Neural cell (in vitro differentiated cells): Measurements from ENCODE around the gene GGA2. TPM values are rescaled to one million over a fixed set of nuclear protein-coding genes. Genes with fewer than 3 reads are reported as not detected.

Experiments used
- H2AFZ ChIP-seq: fragments of 200-600, 300-800 bp; sonication (generic), shearing (Covaris generic); 2 replicates; pipeline ENCODE4 v1.6.0; 2014; ENCODE audit warnings: low read depth, mild to moderate bottlenecking, antibody characterized with exemption, low read length, moderate library complexity
- H3F3A ChIP-seq: fragments of 200-600 bp; shearing (Covaris generic); 2 replicates; pipeline ENCODE4 v1.6.1; 2016; ENCODE audit warnings: mild to moderate bottlenecking, moderate library complexity, mixed read lengths, antibody characterized with exemption, low read length; ENCODE audit not compliant: insufficient read depth, poor library complexity, severe bottlenecking
- H3K27ac ChIP-seq: fragments of 200-600, 300-800 bp; sonication (generic), shearing (Covaris generic); 2 replicates; pipeline ENCODE4 v1.5.1; 2014; ENCODE audit warnings: mild to moderate bottlenecking, low read length, moderate library complexity
- H3K27me3 ChIP-seq: fragments of 300-800, 200-600 bp; sonication (generic), shearing (Covaris generic); 2 replicates; pipeline ENCODE4 v1.6.0; 2014; ENCODE audit warnings: mild to moderate bottlenecking, low read depth, low read length, moderate library complexity; ENCODE audit not compliant: insufficient read depth
- H3K36me3 ChIP-seq: fragments of 300-800, 200-600 bp; sonication (generic), shearing (Covaris generic); 2 replicates; pipeline ENCODE4 v1.5.1; 2014; ENCODE audit warnings: mild to moderate bottlenecking, antibody characterized with exemption, low read length, moderate library complexity; ENCODE audit not compliant: insufficient read depth
- H3K4me2 ChIP-seq: fragments of 300-800, 200-600 bp; sonication (generic), shearing (Covaris generic); 2 replicates; pipeline ENCODE4 v1.6.0; 2014; ENCODE audit warnings: mild to moderate bottlenecking, low read length
- H3K4me3 ChIP-seq: fragments of 300-800, 200-600 bp; sonication (generic), shearing (Covaris generic); 2 replicates; pipeline ENCODE4 v1.5.1; 2014; ENCODE audit warnings: mild to moderate bottlenecking, low read length, moderate library complexity
- H3K79me2 ChIP-seq: fragments of 200-600 bp; shearing (Covaris generic); replicated peaks from 2 replicates; pipeline ENCODE4 v1.6.0; 2014; ENCODE audit warnings: mild to moderate bottlenecking, low read length, moderate library complexity; ENCODE audit not compliant: insufficient read depth
- H3K9ac ChIP-seq: fragments of 300-800, 200-600 bp; sonication (generic), shearing (Covaris generic); 2 replicates; pipeline ENCODE4 v1.6.1; 2016; ENCODE audit warnings: mild to moderate bottlenecking, low read length, mixed read lengths
- H3K9me2 ChIP-seq: fragments of 200-600 bp; shearing (Covaris generic); 2 replicates; pipeline ENCODE4 v1.6.1; 2016; ENCODE audit warnings: mild to moderate bottlenecking, low read length, mixed read lengths; ENCODE audit not compliant: insufficient read depth
- H3K9me3 ChIP-seq: fragments of 200-600, 300-800 bp; sonication (generic), shearing (Covaris generic); 2 replicates; pipeline ENCODE4 v1.6.1; 2016; ENCODE audit warnings: mild to moderate bottlenecking, mixed run types, low read length, moderate library complexity, mixed read lengths
- H4K20me1 ChIP-seq: fragments of 200-600 bp; shearing (Covaris generic); 2 replicates; pipeline ENCODE4 v1.6.1; 2016; ENCODE audit warnings: mild to moderate bottlenecking, mixed run types; ENCODE audit not compliant: insufficient read depth
- CTCF ChIP-seq: fragments of 450-650 bp; IDR thresholded peaks from 2 replicates; pipeline ENCODE4 v1.5.1; 2014; ENCODE audit warnings: antibody characterized with exemption, mild to moderate bottlenecking, moderate library complexity; ENCODE audit not compliant: poor library complexity, severe bottlenecking
- EP300 ChIP-seq: fragments of 450-650 bp; conservative IDR thresholded peaks from 2 replicates; pipeline ENCODE4 v1.6.1; 2014; ENCODE audit warnings: antibody characterized with exemption, mild to moderate bottlenecking, moderate library complexity; ENCODE audit not compliant: poor library complexity, severe bottlenecking
- EZH2 ChIP-seq: fragments of 200-600, 300-800 bp; shearing (Covaris generic), sonication (generic); IDR thresholded peaks from 2 replicates; pipeline ENCODE4 v1.6.1; 2014; ENCODE audit warnings: antibody characterized with exemption, low read length, borderline replicate concordance, mild to moderate bottlenecking; ENCODE audit not compliant: insufficient read depth, poor library complexity, severe bottlenecking
- MXI1 ChIP-seq: fragments of 450-650 bp; conservative IDR thresholded peaks from 2 replicates; pipeline ENCODE4 v1.6.1; 2014; ENCODE audit warnings: antibody characterized with exemption, mild to moderate bottlenecking; ENCODE audit not compliant: poor library complexity, severe bottlenecking
- POLR2AphosphoS5 ChIP-seq: IDR thresholded peaks from 2 replicates; pipeline ENCODE4 v1.6.1; 2012
- RAD21 ChIP-seq: fragments of 450-650 bp; conservative IDR thresholded peaks from 2 replicates; pipeline ENCODE4 v1.6.1; 2014; ENCODE audit warnings: antibody characterized with exemption, mild to moderate bottlenecking, moderate library complexity
- SMC3 ChIP-seq: fragments of 450-650 bp; conservative IDR thresholded peaks from 2 replicates; pipeline ENCODE4 v1.6.1; 2014; ENCODE audit warnings: antibody characterized with exemption, mild to moderate bottlenecking, moderate library complexity; ENCODE audit not compliant: poor library complexity
- TAF1 ChIP-seq: IDR thresholded peaks from 2 replicates; pipeline ENCODE4 v1.6.1; 2012; ENCODE audit warnings: low read depth
- polyA plus RNA-seq: library from polyadenylated mRNA; depleted of rRNA; stranded (reverse); fragments of >200 nt; gene quantifications from 2 replicates; pipeline ENCODE4 v1.2.3, GENCODE V29; 2014
- TF ChIP-seq, protein P1 (sequence below): IDR thresholded peaks from 2 replicates; pipeline ENCODE4 v1.6.1; 2012; ENCODE audit warnings: borderline replicate concordance

GGA2 gene
- polyA plus RNA-seq, 1 donor from 2014 or later, result 36.8 TPM

- Histone ChIP-seq H3K36me3 (no peaks in the 10 kb centered on the region), H3K4me3 (no peak overlapping the region), H3K9ac (no peak overlapping the region), H3F3A (no peaks in the 10 kb centered on the region), H2AFZ (no peak overlapping the region), H3K79me2 (peaks cover 24% of the 10 kb centered on the region), H3K4me2 (no peak overlapping the region), H4K20me1 (no peaks in the 10 kb centered on the region), H3K27me3 (no peaks in the 10 kb centered on the region), H3K9me2 (no peaks in the 10 kb centered on the region), H3K9me3 (no peaks in the 10 kb centered on the region), H3K27ac (no peak overlapping the region)
- TF ChIP-seq, protein P1, sequence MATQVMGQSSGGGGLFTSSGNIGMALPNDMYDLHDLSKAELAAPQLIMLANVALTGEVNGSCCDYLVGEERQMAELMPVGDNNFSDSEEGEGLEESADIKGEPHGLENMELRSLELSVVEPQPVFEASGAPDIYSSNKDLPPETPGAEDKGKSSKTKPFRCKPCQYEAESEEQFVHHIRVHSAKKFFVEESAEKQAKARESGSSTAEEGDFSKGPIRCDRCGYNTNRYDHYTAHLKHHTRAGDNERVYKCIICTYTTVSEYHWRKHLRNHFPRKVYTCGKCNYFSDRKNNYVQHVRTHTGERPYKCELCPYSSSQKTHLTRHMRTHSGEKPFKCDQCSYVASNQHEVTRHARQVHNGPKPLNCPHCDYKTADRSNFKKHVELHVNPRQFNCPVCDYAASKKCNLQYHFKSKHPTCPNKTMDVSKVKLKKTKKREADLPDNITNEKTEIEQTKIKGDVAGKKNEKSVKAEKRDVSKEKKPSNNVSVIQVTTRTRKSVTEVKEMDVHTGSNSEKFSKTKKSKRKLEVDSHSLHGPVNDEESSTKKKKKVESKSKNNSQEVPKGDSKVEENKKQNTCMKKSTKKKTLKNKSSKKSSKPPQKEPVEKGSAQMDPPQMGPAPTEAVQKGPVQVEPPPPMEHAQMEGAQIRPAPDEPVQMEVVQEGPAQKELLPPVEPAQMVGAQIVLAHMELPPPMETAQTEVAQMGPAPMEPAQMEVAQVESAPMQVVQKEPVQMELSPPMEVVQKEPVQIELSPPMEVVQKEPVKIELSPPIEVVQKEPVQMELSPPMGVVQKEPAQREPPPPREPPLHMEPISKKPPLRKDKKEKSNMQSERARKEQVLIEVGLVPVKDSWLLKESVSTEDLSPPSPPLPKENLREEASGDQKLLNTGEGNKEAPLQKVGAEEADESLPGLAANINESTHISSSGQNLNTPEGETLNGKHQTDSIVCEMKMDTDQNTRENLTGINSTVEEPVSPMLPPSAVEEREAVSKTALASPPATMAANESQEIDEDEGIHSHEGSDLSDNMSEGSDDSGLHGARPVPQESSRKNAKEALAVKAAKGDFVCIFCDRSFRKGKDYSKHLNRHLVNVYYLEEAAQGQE, result no peak
- no peak for TF ChIP-seq MXI1
- TF ChIP-seq TAF1, result no peak
- no peak for TF ChIP-seq POLR2AphosphoS5
- TF ChIP-seq EZH2, result no peak
- no peak for TF ChIP-seq SMC3
- no peak for TF ChIP-seq EP300
- no peak for TF ChIP-seq RAD21
- TF ChIP-seq CTCF, result no peak
These were observed 12.8 kb downstream of the GGA2 start for GRCh38 chr16:23497543-23497868.

DNA sequence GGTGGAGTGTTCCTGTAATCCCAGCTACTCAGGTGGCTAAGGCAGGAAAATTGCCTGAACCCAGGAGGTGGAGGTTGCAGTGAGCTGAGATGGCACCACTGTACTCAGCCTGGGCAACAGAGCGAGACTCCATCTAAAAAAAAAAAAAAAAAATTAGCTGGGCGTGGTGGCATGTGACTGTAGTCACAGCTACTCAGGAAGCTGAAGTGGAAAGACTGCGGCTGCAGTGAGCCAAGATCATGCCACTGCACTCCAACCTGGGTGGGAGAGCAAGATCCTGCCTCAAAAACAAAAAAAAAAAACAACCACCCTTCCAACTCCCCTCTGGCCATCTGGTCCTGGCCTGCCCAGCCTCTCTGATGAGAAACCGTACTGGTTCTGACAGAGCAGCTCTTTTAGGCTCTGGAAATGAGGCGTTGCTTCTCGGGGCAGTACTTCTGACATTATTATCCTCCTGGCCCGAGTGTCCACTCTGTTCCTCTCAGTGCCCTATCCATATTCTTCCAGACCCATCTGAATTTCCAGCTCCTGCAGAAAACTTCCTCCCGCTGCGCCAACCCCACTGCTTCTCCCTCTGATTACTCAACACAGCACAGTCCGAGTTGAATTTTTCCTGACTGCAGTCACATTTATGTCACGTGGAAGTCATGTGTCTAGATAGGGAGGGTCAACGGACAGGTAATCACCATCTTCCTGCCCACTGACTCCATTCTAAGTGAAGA is 13.3 kb downstream of the GGA2 start:
- Histone ChIP-seq H3K9me3 (no peaks in the 10 kb centered on the region), H3F3A (no peaks in the 10 kb centered on the region), H3K9ac (no peak overlapping the region), H3K27ac (no peak overlapping the region), H3K36me3 (no peaks in the 10 kb centered on the region), H3K4me3 (no peak overlapping the region), H2AFZ (no peak overlapping the region), H3K4me2 (no peak overlapping the region), H3K27me3 (no peaks in the 10 kb centered on the region), H3K9me2 (no peaks in the 10 kb centered on the region), H3K79me2 (peaks cover 19% of the 10 kb centered on the region), H4K20me1 (no peaks in the 10 kb centered on the region)
- no peak for TF ChIP-seq CTCF
- no peak for TF ChIP-seq EZH2
- TF ChIP-seq TAF1, result no peak
- TF ChIP-seq, protein P1, result no peak
- TF ChIP-seq RAD21, result no peak
- no peak for TF ChIP-seq SMC3
